Trophoblast cell (in vitro differentiated cells and primary cell): ENCODE results near the gene TSHR.

Source experiments
- DNase-seq, 2 donors: peaks; one replicate each; pipeline ENCODE4 v3.0.0-alpha.2; 2016
- H2AFZ ChIP-seq: 2 replicates; pipeline ENCODE4 v1.6.1; 2013; ENCODE audit warnings: low read length, moderate library complexity, mild to moderate bottlenecking; ENCODE audit not compliant: insufficient read depth, poor library complexity
- H2AK5ac ChIP-seq: 2 replicates; pipeline ENCODE4 v1.6.1; 2013; ENCODE audit warnings: mild to moderate bottlenecking, low read length
- H2BK120ac ChIP-seq: 2 replicates; pipeline ENCODE4 v1.6.1; 2013; ENCODE audit warnings: low read length, mild to moderate bottlenecking, moderate library complexity; ENCODE audit not compliant: insufficient read depth, poor library complexity
- H2BK12ac ChIP-seq: 2 replicates; pipeline ENCODE4 v1.6.1; 2013; ENCODE audit warnings: mild to moderate bottlenecking, low read length, moderate library complexity
- H2BK5ac ChIP-seq: 2 replicates; pipeline ENCODE4 v1.6.1; 2013; ENCODE audit warnings: low read length, low read depth, moderate library complexity, mild to moderate bottlenecking; ENCODE audit not compliant: poor library complexity
- H3K14ac ChIP-seq: 2 replicates; pipeline ENCODE4 v1.6.1; 2013; ENCODE audit warnings: mild to moderate bottlenecking, low read length
- H3K18ac ChIP-seq: 2 replicates; pipeline ENCODE4 v1.6.1; 2013; ENCODE audit warnings: mild to moderate bottlenecking, low read length
- H3K23ac ChIP-seq: 2 replicates; pipeline ENCODE4 v1.6.1; 2013; ENCODE audit warnings: low read length
- H3K27ac ChIP-seq: 2 replicates; pipeline ENCODE4 v1.5.1; 2013; ENCODE audit warnings: low read depth, mild to moderate bottlenecking, inconsistent platforms, low read length, moderate library complexity
- H3K27me3 ChIP-seq: 2 replicates; pipeline ENCODE4 v1.6.1; 2013; ENCODE audit warnings: inconsistent platforms, mild to moderate bottlenecking, low read length, moderate library complexity; ENCODE audit not compliant: insufficient read depth
- H3K36me3 ChIP-seq, 2 experiments: 1 replicate in 1 of 2; 2 replicates in 1 of 2; pipeline ENCODE4 v1.6.1; 2013; ENCODE audit warnings: low read length in 2 of 2, mild to moderate bottlenecking in 2 of 2, moderate library complexity in 1 of 2; ENCODE audit not compliant: insufficient read depth in 2 of 2, control insufficient read depth in 1 of 2
- H3K4ac ChIP-seq: 2 replicates; pipeline ENCODE4 v1.6.1; 2013; ENCODE audit warnings: low read depth, mild to moderate bottlenecking, low read length, moderate library complexity
- H3K4me1 ChIP-seq, 2 experiments: 1 replicate in 1 of 2; 2 replicates in 1 of 2; pipeline ENCODE4 v1.6.1; 2013; ENCODE audit warnings: low read length in 2 of 2, mild to moderate bottlenecking in 2 of 2, moderate library complexity in 1 of 2; ENCODE audit not compliant: insufficient read depth in 2 of 2, control insufficient read depth in 1 of 2
- H3K4me2 ChIP-seq: 2 replicates; pipeline ENCODE4 v1.6.1; 2013; ENCODE audit warnings: inconsistent platforms, mild to moderate bottlenecking, low read length, moderate library complexity
- H3K4me3 ChIP-seq: 2 replicates; pipeline ENCODE4 v1.5.1; 2013; ENCODE audit warnings: mild to moderate bottlenecking, low read depth, low read length, inconsistent platforms
- H3K79me1 ChIP-seq: one replicate; pipeline ENCODE4 v1.6.1; 2013; ENCODE audit warnings: low read length
- H3K79me2 ChIP-seq: 2 replicates; pipeline ENCODE4 v1.6.1; 2013; ENCODE audit warnings: low read length, mild to moderate bottlenecking; ENCODE audit not compliant: control insufficient read depth, insufficient read depth, poor library complexity
- H3K9ac ChIP-seq: 2 replicates; pipeline ENCODE4 v1.6.1; 2013; ENCODE audit warnings: mild to moderate bottlenecking, low read length
- H3K9me3 ChIP-seq: 2 replicates; pipeline ENCODE4 v1.6.1; 2013; ENCODE audit warnings: low read depth, mild to moderate bottlenecking, control low read depth, inconsistent platforms, low read length; ENCODE audit not compliant: insufficient read depth
- H4K12ac ChIP-seq: 2 replicates; pipeline ENCODE4 v1.6.1; 2013; ENCODE audit warnings: low read depth, mild to moderate bottlenecking, low read length, moderate library complexity
- H4K8ac ChIP-seq: 2 replicates; pipeline ENCODE4 v1.6.1; 2013; ENCODE audit warnings: low read depth, mild to moderate bottlenecking, low read length, moderate library complexity
- H4K91ac ChIP-seq: one replicate; pipeline ENCODE4 v1.6.1; 2013; ENCODE audit warnings: low read depth, mild to moderate bottlenecking, low read length, moderate library complexity
- WGBS: extraction: QIAGEN DNeasy Blood & Tissue Kit; methylation state at CpG from one replicate; pipeline ENCODE4 v1.1.7; 2013; ENCODE audit warnings: missing lambda C conversion rate; ENCODE audit not compliant: insufficient read length, insufficient coverage; ENCODE audit errors: extremely low coverage; 5-methylcytosine and 5-hydroxymethylcytosine counted together

The TSHR gene

GRCh38 chr14:80981673-80982072 is 26.3 kb downstream of the TSHR start:
- WGBS = no CpG with 5 or more reads among the region's 7 CpGs
- H3K27ac ChIP-seq = no peak overlapping the region
- no peaks in the 10 kb centered on the region for H3K36me3 ChIP-seq
- no peaks in the 10 kb centered on the region for H3K79me1 ChIP-seq
- H2BK120ac ChIP-seq = no peak overlapping the region
- H2BK5ac ChIP-seq = no peak overlapping the region
- H3K23ac ChIP-seq = no peak overlapping the region
- H2AFZ ChIP-seq = no peak overlapping the region
- no peaks in the 10 kb centered on the region for H3K79me2 ChIP-seq
- no peak overlapping the region for H3K14ac ChIP-seq
- H3K4me3 ChIP-seq = no peak overlapping the region
- H2AK5ac ChIP-seq = no peak overlapping the region
- H4K12ac ChIP-seq = no peak overlapping the region
- H3K9ac ChIP-seq = no peak overlapping the region
- H4K91ac ChIP-seq = no peak overlapping the region
- H3K27me3 ChIP-seq = no peaks in the 10 kb centered on the region
- no peak overlapping the region for H3K4me2 ChIP-seq
- no peaks in the 10 kb centered on the region for H3K9me3 ChIP-seq
- H4K8ac ChIP-seq = no peak overlapping the region
- DNase-seq = no peak
- H3K4me1 ChIP-seq = peaks cover 3 to 6% of the 10 kb centered on the region in 2 experiments
- no peak overlapping the region for H2BK12ac ChIP-seq
- no peak overlapping the region for H3K18ac ChIP-seq
- H3K4ac ChIP-seq = no peak overlapping the region

DNA sequence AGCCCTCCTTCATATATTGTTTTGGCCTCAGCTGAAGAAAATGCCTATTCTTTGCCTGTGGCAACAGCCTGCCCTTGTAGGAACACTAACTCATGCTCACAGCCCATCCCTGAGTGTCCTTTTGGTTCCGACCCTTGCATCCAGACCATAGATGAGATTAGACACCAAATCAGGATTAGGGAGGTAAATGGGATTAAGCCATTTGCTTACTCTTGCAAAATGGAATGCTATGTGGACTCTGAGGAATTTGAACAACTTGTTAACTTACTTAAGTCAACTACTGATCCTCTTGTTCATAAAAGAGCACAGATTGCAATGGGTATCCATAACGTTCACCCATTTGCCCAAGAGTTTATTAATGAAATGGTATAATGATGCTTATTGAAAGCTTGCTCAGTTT is 27.3 kb downstream of the TSHR start:
- Histone ChIP-seq H3K27ac (no peak overlapping the region), H3K23ac (no peak overlapping the region), H3K14ac (no peak overlapping the region), H3K79me2 (no peaks in the 10 kb centered on the region), H3K27me3 (no peaks in the 10 kb centered on the region), H2BK12ac (no peak overlapping the region), H2BK5ac (no peak overlapping the region), H3K4me1 (no peaks in the 10 kb centered on the region), H3K18ac (no peak overlapping the region), H3K4ac (no peak overlapping the region), H3K4me3 (no peak overlapping the region), H4K91ac (no peak overlapping the region), H2BK120ac (no peak overlapping the region), H3K36me3 (no peaks in the 10 kb centered on the region), H4K8ac (no peak overlapping the region), H3K9me3 (no peaks in the 10 kb centered on the region), H2AK5ac (no peak overlapping the region), H3K9ac (no peak overlapping the region), H2AFZ (no peak overlapping the region), H3K79me1 (no peaks in the 10 kb centered on the region), H3K4me2 (no peak overlapping the region), H4K12ac (no peak overlapping the region)
- WGBS = no CpG with 5 or more reads among the region's 2 CpGs
- DNase-seq = peak in 1 of 2 donors; percentile 55

DNA sequence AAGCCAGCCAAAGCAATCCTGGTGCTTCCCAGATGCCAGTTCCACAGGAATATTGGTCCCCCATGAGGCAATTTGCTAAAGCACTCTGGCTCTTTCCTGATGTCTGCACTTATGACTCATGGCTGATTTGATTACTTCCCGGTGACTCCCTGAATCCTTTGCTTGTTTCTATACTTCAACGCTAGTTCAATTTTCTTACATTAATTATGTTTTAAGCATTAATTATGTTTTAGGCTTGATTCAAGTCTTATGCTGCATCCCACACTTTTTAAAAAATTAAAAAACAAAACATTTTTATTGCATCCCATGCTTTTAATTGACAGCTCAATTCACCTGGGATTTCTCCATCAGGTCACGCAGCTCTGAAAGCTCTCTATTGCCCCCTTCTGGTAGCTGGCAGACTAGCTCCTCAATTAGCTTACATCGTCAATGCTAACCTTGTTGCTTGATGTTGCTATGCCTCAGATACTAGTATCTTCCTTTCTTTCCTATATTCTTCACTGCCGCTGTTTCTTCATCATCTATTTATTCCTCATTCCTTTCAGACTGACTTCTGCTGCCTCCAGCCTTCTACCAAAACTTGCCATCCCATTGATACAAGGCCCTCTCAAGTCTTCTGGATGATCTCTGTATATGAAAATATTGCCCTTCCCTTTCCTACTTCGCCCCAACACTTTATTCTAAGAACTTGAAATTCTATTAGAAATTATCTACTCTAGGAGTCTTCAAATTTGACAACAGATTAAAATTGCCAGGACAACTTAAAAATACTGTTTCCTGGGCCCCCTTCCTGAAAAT is 32.0 kb downstream of the TSHR start:
- Histone ChIP-seq H3K4me1 (no peaks in the 10 kb centered on the region), H4K12ac (no peak overlapping the region), H3K18ac (no peak overlapping the region), H2AFZ (no peak overlapping the region), H2BK12ac (no peak overlapping the region), H3K23ac (no peak overlapping the region), H3K79me2 (no peaks in the 10 kb centered on the region), H3K36me3 (no peaks in the 10 kb centered on the region), H2BK120ac (no peak overlapping the region), H4K91ac (no peak overlapping the region), H3K27me3 (no peaks in the 10 kb centered on the region), H3K4me2 (no peak overlapping the region), H2BK5ac (no peak overlapping the region), H3K14ac (no peak overlapping the region), H4K8ac (no peak overlapping the region), H2AK5ac (no peak overlapping the region), H3K27ac (no peak overlapping the region), H3K4me3 (no peak overlapping the region), H3K4ac (no peak overlapping the region), H3K9ac (no peak overlapping the region), H3K79me1 (no peaks in the 10 kb centered on the region), H3K9me3 (no peaks in the 10 kb centered on the region)
- WGBS = no CpG with 5 or more reads among the region's 6 CpGs
- DNase-seq = peak; percentile 71 to 95

- Histone ChIP-seq H3K4ac (no peak overlapping the region), H2BK12ac (no peak overlapping the region), H3K36me3 (no peaks in the 10 kb centered on the region), H2BK120ac (no peak overlapping the region), H2AK5ac (no peak overlapping the region), H3K9me3 (no peaks in the 10 kb centered on the region), H3K4me3 (no peak overlapping the region), H3K4me1 (no peaks in the 10 kb centered on the region), H4K91ac (no peak overlapping the region), H3K9ac (no peak overlapping the region), H3K27me3 (no peaks in the 10 kb centered on the region), H3K27ac (no peak overlapping the region), H3K79me1 (no peaks in the 10 kb centered on the region), H2BK5ac (no peak overlapping the region), H4K8ac (no peak overlapping the region), H3K79me2 (no peaks in the 10 kb centered on the region), H4K12ac (no peak overlapping the region), H3K14ac (no peak overlapping the region), H3K23ac (no peak overlapping the region), H3K18ac (no peak overlapping the region), H2AFZ (no peak overlapping the region), H3K4me2 (no peak overlapping the region)
- no CpG with 5 or more reads among the region's 1 CpG for WGBS
- DNase-seq = no peak
Observed at GRCh38 chr14:80988192-80988591, 32.8 kb downstream of the TSHR start.
